Hematopoietic multipotent progenitor cell treated with erythropoietin and hydrocortisone succinate and interleukin-3 and kit ligand, for 8 days (in vitro differentiated cells): ENCODE measurements around the gene EFNA3.
A peak's percentile ranks its signal among the peaks of the same experiment; 100 is the strongest.

Experiments
- DNase-seq: peaks from one replicate; pipeline ENCODE4 v3.0.0-alpha.2; 2015

The EFNA3 gene

DNA sequence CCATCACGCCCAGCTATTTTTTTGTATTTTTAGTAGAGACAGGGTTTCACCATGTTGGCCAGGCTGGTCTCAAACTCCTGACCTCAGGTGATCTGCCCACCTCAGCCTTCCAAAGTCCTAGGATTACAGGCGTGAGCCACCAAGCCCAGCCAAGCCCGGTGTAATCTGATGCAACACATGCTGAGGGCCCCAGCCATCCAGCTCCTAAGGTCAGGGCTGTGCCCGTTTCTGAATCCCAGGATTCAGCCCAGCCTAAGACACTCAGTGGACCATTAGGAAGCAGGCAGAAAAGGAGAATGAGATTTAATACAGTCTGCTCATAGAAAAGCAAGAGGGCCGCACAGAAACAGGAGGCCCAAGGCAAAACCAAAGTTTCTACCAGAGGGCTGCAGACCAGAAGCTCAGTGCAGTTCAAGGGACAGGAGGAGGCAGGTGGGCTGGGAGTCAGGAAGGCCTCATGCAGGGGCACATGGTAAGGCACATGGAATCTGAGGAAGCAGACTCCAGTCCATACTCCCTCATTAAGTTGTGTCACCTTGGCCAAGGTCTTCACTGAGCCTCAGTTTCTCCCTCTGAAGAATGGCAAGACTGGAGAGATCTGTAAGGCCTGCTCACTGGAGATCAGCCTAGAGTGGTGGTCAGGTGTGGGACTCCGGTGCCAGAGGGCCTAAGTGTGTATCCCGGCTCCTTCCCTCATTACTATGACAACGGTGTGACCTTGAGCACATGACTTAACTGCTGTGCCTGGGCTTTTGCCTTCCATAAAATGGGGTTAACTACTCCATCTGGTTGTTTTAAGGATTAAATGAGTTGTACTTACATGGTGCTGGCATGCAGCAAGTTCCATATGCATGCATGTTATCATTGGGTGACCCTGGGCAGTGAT is 29.9 kb upstream of the EFNA3 start:
- no peak for DNase-seq

DNA sequence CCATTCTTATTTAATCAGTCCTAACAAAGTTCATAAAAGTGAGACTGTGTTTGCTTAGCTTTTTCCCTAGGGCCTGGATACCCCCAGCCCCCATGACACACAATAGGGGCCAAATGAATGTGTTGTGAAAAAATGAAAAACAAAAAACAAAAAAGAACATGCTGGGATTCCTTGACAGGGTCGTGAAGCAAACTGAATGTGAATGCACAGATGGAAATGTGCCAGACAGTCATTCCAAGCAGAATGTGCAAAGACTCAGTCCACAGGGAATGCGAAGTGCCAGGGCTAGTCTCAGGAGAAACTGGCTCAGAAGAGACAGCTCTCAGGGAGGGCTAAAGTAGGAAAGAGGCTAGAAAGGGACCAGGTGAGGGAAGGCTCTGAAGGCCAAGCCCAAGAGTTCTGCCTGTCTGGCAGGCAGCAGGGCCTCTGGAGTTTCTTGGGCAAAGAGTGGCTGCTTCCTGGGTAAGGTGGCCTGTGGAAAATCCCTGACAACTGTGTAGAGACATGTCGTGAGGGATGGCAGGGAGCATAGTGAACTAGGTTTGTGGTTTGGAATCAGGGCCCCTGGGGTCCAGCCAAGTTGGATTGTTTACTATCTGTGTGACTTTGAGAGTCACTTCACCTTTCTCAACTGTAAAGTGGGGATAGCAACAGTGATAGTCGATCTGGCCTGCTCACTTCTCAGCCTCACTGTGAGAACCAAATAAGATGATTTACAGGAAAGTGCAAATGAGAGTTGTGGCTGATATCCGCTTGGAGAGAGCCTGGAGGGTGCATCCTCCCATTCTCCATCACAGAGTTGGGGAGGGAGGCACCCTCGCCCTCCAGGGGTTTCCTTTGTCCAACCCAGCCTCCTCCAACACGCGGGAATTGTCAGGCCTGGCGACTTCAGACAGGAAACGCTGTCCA is 28.7 kb upstream of the EFNA3 start:
- no peak for DNase-seq

DNA sequence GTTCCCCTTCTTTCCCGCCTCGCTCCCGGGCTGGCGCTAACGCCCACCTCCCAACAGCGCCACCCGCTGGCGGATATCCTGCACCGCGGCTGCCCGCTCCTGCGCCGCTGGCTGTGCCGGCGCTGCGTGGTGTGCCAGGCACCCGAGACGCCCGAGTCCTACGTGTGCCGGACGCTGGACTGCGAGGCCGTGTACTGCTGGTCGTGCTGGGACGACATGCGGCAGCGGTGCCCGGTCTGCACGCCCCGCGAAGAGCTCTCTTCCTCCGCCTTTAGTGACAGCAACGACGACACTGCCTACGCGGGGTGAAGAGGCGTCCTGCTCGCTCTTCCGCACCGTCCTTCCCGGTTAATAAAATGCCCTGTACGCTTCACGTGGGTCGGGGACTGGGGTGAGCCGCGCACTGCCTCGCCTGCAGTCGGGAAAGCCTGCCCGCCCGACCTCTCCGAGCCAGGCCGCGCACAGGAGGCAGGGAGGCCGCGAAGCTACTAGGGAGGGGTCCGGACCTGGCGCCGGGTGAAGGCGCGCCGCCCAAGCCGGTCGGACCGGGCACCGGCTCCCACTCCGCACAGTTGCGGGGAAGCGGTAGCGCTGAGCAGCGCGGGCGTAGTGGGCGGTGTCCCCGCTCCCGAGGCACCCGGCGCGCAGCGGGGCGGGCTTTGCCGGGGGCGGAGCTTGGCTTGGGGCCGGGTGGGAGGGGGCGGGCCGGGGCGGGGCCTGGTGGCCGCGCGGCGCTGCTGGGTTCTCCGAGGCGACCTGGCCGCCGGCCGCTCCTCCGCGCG is 27.9 kb upstream of the EFNA3 start, which contains the start of gene ADAM15:
TSS of gene ADAM15 (plus strand) at position 757 of the 782 bp plus-strand sequence. CDS start 71 bp downstream, outside the sequence.
- peak; percentile 82 for DNase-seq

DNA sequence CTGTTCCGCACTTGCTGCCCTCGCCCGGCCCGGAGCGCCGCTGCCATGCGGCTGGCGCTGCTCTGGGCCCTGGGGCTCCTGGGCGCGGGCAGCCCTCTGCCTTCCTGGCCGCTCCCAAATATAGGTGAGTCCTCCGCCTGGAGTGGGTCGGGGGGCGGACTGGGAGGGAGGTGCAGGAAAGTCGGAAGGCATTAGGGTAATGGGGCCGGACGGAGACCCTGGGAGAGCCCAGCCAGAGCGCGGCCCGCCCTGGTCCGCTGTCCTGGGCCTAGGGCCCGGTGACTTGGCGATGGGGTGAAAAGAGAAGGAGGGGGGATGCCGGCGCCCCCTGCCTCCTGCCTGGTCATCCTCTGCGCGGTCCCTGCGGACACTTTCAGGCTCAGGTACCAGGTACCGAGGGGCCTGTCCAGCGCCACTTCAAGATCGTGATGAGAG is 27.3 kb upstream of the EFNA3 start:
- no peak for DNase-seq

DNA sequence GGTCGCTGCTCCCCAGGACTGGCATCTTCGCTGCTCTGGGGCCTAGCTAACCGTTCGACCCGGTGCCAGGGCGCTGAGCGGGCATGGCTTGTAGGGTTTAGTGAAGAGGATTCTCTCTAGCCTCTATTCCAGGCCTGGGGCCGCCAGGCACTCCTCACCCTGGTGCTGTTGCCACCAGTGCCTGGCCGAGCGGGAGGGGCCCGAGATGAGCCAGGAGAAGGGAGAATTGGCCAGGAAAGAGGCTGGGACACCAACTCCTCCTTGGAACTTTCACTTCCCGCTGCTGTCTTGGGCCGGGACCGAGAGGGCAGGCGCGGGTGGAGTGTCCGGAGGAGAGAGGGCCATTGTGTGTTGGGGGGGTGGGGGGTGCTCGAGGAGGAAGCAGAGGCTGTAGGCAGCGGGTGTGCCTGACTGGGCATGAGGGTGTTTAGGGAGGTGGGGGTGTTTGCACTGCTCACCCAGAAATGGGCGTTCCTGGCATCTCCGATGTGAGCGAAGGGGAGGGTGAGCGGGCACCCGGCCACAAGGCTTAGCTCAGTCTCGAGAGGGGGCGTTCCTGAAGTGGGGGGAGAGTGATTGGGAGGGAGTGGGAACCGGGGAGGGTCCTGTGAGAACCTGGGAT is 26.7 kb upstream of the EFNA3 start:
- peak; percentile 70 for DNase-seq

DNA sequence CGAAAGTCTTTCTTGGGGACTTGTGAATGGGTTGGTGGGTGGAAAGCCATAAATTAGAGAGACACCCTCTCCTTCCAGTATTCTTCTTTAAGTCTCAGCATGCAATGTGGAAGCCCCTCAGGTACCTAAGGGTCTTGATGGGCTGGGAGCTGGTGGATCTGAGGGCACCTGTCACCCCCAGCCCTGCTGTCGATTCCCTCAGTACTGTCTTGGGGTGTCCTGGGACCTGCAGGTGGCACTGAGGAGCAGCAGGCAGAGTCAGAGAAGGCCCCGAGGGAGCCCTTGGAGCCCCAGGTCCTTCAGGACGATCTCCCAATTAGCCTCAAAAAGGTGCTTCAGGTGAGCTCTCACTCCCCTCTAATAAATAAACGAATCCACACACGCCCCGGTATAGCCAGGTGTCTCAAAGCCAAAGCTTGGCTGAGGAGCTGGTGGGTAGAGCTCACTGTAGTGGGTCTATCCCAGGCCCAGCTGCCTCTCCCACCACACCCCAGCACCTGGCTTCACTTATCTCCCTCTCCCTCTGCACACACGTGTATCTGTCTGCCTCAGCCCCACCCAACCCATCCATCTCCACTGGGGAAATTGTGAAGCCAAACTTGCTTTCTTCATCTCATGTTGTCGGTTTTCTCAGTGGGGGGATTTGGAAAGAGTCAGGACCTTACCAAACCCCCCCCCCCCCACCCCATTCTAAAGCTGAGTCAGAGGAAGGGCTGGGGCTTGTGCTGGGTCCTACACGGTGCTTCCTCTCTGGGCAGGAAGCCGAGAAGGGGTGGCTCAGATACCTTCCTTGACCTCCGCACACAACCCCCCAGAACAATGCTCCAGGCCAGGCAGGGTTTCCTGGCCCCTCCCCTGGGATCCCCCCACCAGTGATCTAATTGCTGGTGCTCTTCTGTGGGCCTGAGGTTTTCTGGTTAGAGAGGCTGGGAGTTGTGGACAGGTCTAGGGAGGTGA is 25.9 kb upstream of the EFNA3 start:
- peak; percentile 48 for DNase-seq

DNA sequence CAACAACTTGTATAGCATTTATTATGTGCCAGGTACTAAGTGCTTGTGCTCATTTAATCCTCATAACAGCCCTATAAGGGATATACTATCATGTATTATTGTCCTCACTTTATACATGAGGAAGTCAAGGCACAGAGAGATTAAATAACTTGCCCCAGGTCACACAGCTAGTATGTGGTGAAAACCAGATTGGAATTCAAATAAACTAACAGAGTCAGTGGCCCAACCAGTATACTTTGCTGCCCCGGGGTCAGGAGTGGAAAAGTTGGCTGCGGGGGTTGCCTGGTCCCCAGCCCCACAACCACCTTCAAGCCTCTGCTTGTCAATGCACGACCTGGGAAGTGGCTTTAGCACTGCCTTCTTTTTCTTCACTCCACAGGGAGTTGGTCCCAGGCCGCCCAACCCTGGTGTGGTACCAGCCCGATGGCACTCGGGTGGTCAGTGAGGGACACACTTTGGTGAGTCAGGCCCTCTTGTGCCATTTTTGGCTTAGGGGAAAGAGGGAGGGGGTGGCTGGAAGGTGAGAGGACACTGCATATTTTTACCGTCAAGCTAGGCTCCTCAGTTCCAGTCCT is 25.0 kb upstream of the EFNA3 start:
- DNase-seq, result no peak

DNA sequence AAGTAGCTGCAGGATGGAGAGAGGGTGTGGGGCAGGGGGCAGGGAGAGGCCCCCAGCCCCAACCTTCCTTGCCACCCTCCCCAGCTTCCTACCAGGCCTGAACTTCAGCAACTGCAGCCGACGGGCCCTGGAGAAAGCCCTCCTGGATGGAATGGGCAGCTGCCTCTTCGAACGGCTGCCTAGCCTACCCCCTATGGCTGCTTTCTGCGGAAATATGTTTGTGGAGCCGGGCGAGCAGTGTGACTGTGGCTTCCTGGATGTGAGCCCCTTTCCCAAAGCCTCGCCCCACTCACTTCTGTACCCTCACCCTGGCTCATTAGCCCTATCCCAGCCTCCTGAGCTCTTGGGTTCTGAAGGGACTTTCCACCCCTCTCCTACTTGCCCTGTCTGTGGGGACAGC is 21.5 kb upstream of the EFNA3 start:
- DNase-seq, result no peak

DNA sequence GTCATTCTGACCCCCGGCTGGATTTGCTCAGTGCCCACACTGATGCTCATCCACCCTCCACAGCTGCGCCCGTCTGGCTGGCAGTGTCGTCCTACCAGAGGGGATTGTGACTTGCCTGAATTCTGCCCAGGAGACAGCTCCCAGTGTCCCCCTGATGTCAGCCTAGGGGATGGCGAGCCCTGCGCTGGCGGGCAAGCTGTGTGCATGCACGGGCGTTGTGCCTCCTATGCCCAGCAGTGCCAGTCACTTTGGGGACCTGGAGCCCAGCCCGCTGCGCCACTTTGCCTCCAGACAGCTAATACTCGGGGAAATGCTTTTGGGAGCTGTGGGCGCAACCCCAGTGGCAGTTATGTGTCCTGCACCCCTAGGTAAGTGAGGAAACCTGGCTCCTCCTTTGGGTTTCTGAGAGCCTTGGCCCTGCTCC is 20.8 kb upstream of the EFNA3 start:
- no peak for DNase-seq

DNA sequence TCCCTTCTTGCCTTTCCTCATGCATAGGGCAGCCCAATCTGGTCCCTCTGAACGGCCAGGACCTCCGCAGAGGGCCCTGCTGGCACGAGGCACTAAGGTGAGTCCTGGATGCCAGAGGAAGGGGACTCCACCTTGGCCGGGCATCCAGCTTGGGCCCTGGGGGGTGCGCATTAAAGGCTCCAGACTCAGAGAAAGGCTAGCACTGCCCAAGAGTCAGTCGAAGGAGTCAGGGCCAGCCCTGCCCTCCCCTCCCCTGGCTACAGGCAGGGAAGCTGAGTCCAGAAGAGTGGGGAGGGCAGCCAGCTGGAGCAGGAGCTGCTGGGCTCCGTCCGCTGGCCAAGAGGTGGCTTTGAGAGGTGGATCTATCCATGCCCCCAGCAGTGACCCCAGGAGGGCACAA is 17.9 kb upstream of the EFNA3 start:
- no peak for DNase-seq

DNA sequence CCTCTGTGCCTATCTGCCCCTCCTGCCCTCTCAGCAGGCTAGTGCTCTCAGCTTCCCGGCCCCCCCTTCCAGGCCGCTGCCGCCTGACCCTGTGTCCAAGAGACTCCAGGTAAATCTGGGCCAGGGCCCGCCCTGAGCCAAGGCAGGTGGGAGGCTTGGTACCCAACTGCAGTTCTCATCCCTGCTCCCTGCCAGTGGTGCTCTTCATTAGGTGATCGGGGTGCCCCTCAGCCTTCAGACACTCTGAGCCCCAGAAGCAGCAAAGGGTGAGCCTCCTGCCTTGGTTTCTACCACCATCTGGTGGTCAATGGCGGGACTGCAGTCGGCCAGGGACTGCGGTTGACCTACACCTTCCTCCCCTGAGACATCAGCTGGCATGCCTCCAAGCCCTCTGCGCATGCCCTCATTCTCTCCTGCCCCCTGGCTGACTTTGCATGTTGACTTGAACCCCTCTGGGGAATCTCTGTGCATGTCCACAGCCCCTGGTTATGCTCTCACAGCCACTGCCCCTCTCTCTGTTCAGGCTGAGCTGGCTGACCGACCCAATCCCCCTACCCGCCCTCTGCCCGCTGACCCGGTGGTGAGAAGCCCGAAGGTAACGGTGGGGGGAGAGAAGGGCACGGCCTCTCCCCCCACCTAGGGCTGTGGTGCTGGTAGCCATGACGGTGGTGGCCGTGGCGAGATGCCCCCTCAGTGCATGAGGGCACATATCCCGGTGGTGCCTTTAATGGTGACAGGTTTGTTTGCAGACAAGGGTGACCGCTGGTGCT is 17.1 kb upstream of the EFNA3 start:
- DNase-seq, result peak; percentile 92

DNA sequence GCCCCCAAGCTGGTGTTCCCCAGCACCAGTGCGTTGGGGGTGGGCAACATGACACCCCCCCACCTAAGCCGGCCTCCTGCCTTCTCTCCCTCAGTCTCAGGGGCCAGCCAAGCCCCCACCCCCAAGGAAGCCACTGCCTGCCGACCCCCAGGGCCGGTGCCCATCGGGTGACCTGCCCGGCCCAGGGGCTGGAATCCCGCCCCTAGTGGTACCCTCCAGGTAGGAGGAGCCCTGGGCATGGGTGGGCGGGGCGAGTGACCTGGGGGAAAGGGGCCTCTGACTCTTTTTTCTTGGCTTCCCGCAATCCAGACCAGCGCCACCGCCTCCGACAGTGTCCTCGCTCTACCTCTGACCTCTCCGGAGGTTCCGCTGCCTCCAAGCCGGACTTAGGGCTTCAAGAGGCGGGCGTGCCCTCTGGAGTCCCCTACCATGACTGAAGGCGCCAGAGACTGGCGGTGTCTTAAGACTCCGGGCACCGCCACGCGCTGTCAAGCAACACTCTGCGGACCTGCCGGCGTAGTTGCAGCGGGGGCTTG is 16.4 kb upstream of the EFNA3 start:
- DNase-seq, result no peak

DNA sequence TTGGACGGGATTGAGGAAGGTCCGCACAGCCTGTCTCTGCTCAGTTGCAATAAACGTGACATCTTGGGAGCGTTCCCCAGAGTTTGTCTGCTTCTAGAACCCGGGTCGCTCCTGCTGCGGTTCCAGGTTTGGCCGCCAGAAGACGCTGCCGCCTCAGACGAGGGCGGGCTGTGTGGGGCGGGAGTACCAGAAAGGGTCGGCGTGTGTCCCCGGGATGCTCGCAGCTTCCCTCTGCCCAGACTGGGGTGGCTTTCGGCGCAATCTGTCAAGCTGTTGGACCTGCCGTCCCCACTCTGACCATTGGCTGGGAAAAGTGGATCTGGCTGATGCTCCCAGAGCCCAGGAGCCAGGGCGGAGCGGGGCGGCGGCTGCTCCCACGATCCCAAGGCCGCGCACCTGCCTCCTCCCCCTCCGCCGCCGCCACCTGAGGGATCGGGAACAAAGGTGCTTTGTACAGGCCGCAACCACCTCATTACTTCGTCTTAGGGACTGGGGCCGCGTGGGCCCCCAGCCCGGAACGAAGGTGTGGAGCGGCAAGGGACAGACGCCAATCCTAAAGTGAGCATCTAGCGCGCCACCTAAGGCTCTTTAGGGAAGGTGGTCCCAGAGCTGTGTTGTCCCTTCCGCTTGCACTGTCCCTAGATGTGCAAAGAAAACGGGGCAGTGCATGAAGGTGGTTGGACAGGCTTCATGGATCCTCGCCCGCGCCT is 15.8 kb upstream of the EFNA3 start:
- DNase-seq, result peak; percentile 63

DNA sequence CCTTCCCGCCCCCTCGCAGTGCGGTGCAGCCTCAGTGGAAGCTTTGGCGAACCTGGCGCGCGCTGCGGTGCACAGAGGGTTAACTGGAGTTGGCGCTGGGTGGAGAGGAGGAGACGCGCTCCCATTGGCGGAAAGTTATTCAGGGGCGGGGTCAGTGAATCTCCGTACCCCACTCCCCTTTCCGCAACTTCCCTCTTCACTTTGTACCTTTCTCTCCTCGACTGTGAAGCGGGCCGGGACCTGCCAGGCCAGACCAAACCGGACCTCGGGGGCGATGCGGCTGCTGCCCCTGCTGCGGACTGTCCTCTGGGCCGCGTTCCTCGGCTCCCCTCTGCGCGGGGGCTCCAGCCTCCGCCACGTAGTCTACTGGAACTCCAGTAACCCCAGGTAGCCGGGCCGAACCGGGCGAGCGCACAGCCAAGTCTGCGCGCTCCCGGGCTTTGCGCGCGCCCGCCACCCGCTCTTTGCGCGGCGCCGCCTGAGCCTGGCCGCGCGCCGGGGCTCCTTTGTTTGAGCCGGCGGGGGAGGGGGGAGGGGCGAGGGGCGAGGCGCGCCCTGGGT is 15.0 kb upstream of the EFNA3 start, which contains the start of gene EFNA4:
TSS of gene EFNA4 (plus strand) at position 191 of the 561 bp plus-strand sequence. CDS start at position 275, 84 bp downstream.
- DNase-seq, result peak; percentile 87

DNA sequence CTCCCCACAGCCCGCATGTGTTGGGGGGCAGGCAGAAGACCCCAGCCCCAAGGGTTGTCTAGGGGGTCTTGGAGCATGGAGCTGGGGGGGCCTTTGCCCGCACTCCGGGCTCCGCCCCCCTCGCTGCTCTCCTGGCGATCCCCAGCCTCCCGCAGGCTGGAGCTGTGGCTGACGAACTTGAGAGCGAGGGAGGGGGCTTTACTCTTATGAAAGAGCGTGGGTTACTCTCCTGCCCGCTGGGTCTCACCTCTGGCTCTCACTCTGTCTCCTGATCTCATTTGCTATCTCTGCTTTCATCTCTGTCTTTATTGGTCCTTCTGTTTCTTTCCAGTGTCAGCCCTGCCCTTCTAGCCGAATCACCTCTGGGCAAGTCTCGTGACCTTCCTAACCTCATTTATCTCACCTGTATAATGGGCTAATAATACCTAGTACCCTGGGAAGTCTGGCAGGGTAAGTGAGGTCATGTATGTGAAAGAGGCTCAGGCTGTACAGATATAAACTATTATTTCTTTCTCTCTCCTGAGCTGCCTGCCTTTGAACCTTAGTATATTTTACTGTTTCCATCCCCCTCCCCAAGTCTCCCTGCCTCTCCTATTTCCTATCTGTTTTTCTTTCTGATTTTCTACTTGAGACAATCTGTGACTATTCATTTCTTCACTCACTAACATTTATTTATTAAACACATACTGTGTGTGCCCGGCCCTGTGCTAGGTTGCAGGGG is 14.4 kb upstream of the EFNA3 start:
- no peak for DNase-seq

DNA sequence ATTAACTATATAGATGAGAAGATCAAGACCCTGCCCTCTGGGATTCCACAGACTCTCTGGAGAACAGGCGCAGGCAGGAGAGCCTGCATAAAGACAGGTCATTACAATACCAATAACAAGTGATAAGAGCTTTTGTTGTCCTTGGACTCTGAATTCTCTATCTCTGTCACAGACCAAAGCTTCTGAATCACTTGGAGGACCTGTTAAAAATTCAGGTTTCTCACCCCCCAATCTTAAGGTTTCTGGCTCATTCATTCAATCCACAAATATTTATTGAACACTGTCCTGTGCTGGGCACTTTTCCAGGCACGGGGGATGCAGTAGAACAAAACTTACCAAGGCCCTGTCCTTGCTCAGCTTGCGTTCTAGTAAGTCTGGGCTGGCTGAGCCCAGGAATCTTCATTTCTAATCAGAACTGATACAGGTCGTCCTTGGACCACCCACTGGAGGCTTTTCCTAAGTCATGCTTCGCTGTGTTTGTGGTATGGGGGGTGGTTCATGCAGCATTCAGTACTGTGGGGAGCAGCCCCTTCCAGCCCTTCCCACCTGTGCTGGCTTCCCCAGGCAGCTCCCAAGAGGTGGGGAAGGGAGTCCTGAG is 13.7 kb upstream of the EFNA3 start:
- no peak for DNase-seq

DNA sequence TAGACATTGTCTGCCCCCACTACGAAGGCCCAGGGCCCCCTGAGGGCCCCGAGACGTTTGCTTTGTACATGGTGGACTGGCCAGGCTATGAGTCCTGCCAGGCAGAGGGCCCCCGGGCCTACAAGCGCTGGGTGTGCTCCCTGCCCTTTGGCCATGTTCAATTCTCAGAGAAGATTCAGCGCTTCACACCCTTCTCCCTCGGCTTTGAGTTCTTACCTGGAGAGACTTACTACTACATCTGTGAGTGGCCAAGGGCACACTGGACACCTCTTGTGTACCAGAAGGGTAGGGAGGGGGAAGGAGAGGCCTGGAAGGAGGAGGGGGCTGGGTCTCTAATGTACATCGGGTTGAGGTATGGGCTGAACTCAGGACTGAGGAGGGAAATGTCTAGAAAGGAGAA is 11.9 kb upstream of the EFNA3 start:
- DNase-seq, result no peak
